Ectodermal cell (in vitro differentiated cells): Measurements from ENCODE around the gene ARL3.
"Not testable (repeated sequence)": the region's sequence is repeated elsewhere in the genome, so short reads cannot be mapped to it uniquely, and the experiment has no call there.

ENCODE experiments used
- H3K27ac ChIP-seq: 2 replicates; pipeline ENCODE4 v1.7.0; 2013; ENCODE audit warnings: mild to moderate bottlenecking, low read depth, low read length; ENCODE audit not compliant: insufficient read depth, poor library complexity, severe bottlenecking
- H3K27me3 ChIP-seq: 2 replicates; pipeline ENCODE4 v1.7.0; 2013; ENCODE audit warnings: mild to moderate bottlenecking, low read length; ENCODE audit not compliant: insufficient read depth, control insufficient read depth, poor library complexity, severe bottlenecking
- H3K36me3 ChIP-seq: one replicate; pipeline ENCODE4 v1.7.0; 2013; ENCODE audit warnings: low read length; ENCODE audit not compliant: control insufficient read depth, insufficient read depth
- H3K4me1 ChIP-seq: one replicate; pipeline ENCODE4 v1.7.0; 2013; ENCODE audit warnings: low read length; ENCODE audit not compliant: control insufficient read depth, insufficient read depth
- H3K4me3 ChIP-seq: 2 replicates; pipeline ENCODE4 v1.7.0; 2013; ENCODE audit warnings: low read depth, low read length, control low read depth; ENCODE audit not compliant: insufficient read depth
- H3K9me3 ChIP-seq: 2 replicates; pipeline ENCODE4 v1.7.0; 2013; ENCODE audit warnings: mild to moderate bottlenecking, low read length, moderate library complexity; ENCODE audit not compliant: control insufficient read depth
- WGBS, 2 experiments: methylation state at CpG; one replicate each; pipeline ENCODE4 v1.1.7; 2013; ENCODE audit warnings: missing lambda C conversion rate in 2 of 2; 5-methylcytosine and 5-hydroxymethylcytosine counted together

The ARL3 gene

GRCh38 chr10:102720775-102721301 lies 6.6 kb upstream of the ARL3 start:
- H3K4me1 ChIP-seq: peaks cover 8% of the 10 kb centered on the region
- no peak overlapping the region for H3K4me3 ChIP-seq
- 91 to 94% methylated on average over 4 to 6 of the region's 6 CpGs for WGBS, 2 experiments
- H3K27me3 ChIP-seq: no peaks in the 10 kb centered on the region
- no peak overlapping the region for H3K27ac ChIP-seq
- no peaks in the 10 kb centered on the region for H3K36me3 ChIP-seq
- H3K9me3 ChIP-seq: no peaks in the 10 kb centered on the region

GRCh38 chr10:102720337-102720736 lies 6.1 kb upstream of the ARL3 start:
- no peak overlapping the region for H3K27ac ChIP-seq
- no peaks in the 10 kb centered on the region for H3K9me3 ChIP-seq
- H3K36me3 ChIP-seq: no peaks in the 10 kb centered on the region
- peaks cover 11% of the 10 kb centered on the region for H3K4me1 ChIP-seq
- WGBS, 2 experiments: 92 to 97% methylated on average over 3 of the region's 3 CpGs
- no peaks in the 10 kb centered on the region for H3K27me3 ChIP-seq
- H3K4me3 ChIP-seq: no peak overlapping the region

- Histone ChIP-seq H3K4me1 (peaks cover 14% of the 10 kb centered on the region), H3K4me3 (no peak overlapping the region), H3K27me3 (no peaks in the 10 kb centered on the region), H3K27ac (peak overlapping the region; percentile 17), H3K36me3 (no peaks in the 10 kb centered on the region), H3K9me3 (no peaks in the 10 kb centered on the region)
- 69 to 80% methylated on average over 3 of the region's 3 CpGs for WGBS, 2 experiments
Observed at GRCh38 chr10:102718220-102718619, 4.0 kb upstream of the ARL3 start.

- WGBS, 2 experiments: 90 to 92% methylated on average over 18 of the region's 18 CpGs
Observed at GRCh38 chr10:102716900-102717565, 2.8 kb upstream of the ARL3 start.

GRCh38 chr10:102715880-102716279 lies 1.7 kb upstream of the ARL3 start:
- no peaks in the 10 kb centered on the region for H3K9me3 ChIP-seq
- 80 to 86% methylated on average over 1 of the region's 1 CpG for WGBS, 2 experiments
- H3K4me3 ChIP-seq: peak overlapping the region; percentile 8
- no peak overlapping the region for H3K27ac ChIP-seq
- peaks cover 19% of the 10 kb centered on the region for H3K4me1 ChIP-seq
- H3K27me3 ChIP-seq: no peaks in the 10 kb centered on the region
- H3K36me3 ChIP-seq: no peaks in the 10 kb centered on the region

More at GRCh38 chr10:102716900-102717565, 2.8 kb upstream of the ARL3 start:
- H3K36me3 ChIP-seq, H3K27me3 ChIP-seq, H3K9me3 ChIP-seq, H3K27ac ChIP-seq, H3K4me3 ChIP-seq: not testable (repeated sequence)
- H3K4me1 ChIP-seq: peaks cover 17% of the 10 kb centered on the region

- Histone ChIP-seq H3K27me3 (no peaks in the 10 kb centered on the region), H3K27ac (peak within 1 kb of the TSS; percentile 94), H3K4me1 (peaks cover 23% of the 10 kb centered on the region), H3K36me3 (no peaks in the 10 kb centered on the region), H3K9me3 (no peaks in the 10 kb centered on the region), H3K4me3 (peak within 1 kb of the TSS; percentile 76)
- WGBS, 2 experiments: 4 to 5% methylated on average over 46 of the region's 46 CpGs
Observed at GRCh38 chr10:102714621-102715455, 641 bp upstream of the ARL3 start, which contains the start of gene SFXN2. SFXN2 (plus strand) TSS chr10:102714636; CDS start chr10:102726637, 12,001 bp downstream.

- Histone ChIP-seq H3K4me3 (peak overlapping the region; percentile 76), H3K9me3 (no peaks in the 10 kb centered on the region), H3K4me1 (peaks cover 23% of the 10 kb centered on the region), H3K27me3 (no peaks in the 10 kb centered on the region), H3K27ac (peak overlapping the region; percentile 94), H3K36me3 (no peaks in the 10 kb centered on the region)
- WGBS, 2 experiments: 0% methylated on average over 13 of the region's 13 CpGs
Observed at GRCh38 chr10:102713539-102713813, 721 bp downstream of the ARL3 start.

- peaks cover 23% of the 10 kb centered on the region for H3K4me1 ChIP-seq
- no peaks in the 10 kb centered on the region for H3K27me3 ChIP-seq
- H3K27ac ChIP-seq: peak overlapping the region; percentile 94
- WGBS, 2 experiments: 17 to 18% methylated on average over 8 of the region's 8 CpGs
- H3K36me3 ChIP-seq: no peaks in the 10 kb centered on the region
- peak overlapping the region; percentile 76 for H3K4me3 ChIP-seq
- H3K9me3 ChIP-seq: no peaks in the 10 kb centered on the region
Observed at GRCh38 chr10:102712843-102713538, 1.2 kb downstream of the ARL3 start.

- peaks cover 16% of the 10 kb centered on the region for H3K4me1 ChIP-seq
- no peaks in the 10 kb centered on the region for H3K9me3 ChIP-seq
- no peaks in the 10 kb centered on the region for H3K36me3 ChIP-seq
- H3K27me3 ChIP-seq: no peaks in the 10 kb centered on the region
- H3K4me3 ChIP-seq: no peak overlapping the region
- 95 to 97% methylated on average over 4 of the region's 4 CpGs for WGBS, 2 experiments
- no peak overlapping the region for H3K27ac ChIP-seq
Observed at GRCh38 chr10:102712089-102712488, 2.1 kb downstream of the ARL3 start.

- no peaks in the 10 kb centered on the region for H3K36me3 ChIP-seq
- peaks cover 15% of the 10 kb centered on the region for H3K4me1 ChIP-seq
- H3K9me3 ChIP-seq: no peaks in the 10 kb centered on the region
- WGBS, 2 experiments: 80 to 81% methylated on average over 3 of the region's 4 CpGs
- H3K4me3 ChIP-seq: no peak overlapping the region
- no peak overlapping the region for H3K27ac ChIP-seq
- no peaks in the 10 kb centered on the region for H3K27me3 ChIP-seq
Observed at GRCh38 chr10:102710609-102711008, 3.6 kb downstream of the ARL3 start.
